ENCODE measurements around the gene NDE1.

DNA sequence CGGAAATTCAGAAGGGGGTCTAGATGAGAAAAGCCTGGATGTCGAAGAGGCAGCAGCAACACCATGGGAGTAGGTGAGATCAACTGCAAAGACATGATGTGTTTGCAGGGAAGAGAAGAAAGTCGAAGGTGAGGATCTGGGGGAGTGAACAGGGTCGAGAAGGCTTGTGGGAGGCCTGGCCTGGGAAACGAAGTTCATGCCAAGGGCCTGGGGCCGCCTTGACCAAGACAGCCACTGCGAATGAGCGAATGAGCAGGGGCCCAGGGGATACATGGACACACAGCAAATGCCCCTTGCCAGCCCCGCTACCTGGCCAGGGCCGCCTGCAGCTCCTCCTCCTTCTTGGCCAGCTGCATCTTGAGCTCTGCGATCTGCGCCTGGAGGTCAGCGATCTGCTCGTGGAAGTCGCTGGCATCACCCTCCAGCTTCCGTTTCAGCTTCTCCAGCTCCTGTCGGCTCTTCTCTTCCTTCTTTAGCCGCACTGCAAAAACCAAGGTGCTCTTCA, 87.1 kb downstream of the NDE1 start:
- TF ChIP-seq, protein P1, sequence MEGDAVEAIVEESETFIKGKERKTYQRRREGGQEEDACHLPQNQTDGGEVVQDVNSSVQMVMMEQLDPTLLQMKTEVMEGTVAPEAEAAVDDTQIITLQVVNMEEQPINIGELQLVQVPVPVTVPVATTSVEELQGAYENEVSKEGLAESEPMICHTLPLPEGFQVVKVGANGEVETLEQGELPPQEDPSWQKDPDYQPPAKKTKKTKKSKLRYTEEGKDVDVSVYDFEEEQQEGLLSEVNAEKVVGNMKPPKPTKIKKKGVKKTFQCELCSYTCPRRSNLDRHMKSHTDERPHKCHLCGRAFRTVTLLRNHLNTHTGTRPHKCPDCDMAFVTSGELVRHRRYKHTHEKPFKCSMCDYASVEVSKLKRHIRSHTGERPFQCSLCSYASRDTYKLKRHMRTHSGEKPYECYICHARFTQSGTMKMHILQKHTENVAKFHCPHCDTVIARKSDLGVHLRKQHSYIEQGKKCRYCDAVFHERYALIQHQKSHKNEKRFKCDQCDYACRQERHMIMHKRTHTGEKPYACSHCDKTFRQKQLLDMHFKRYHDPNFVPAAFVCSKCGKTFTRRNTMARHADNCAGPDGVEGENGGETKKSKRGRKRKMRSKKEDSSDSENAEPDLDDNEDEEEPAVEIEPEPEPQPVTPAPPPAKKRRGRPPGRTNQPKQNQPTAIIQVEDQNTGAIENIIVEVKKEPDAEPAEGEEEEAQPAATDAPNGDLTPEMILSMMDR (optimal IDR thresholded peaks at IDR 0.05 in 1 of 3, IDR thresholded peaks at IDR 0.05 in 1 of 3, conservative IDR thresholded peaks at IDR 0.05 in 1 of 3; ENCODE audit: extremely low read depth in 1 of 3, insufficient read depth in 2 of 3, low read length in 3 of 3), result no peak
- TF ChIP-seq EZH2 (IDR thresholded peaks at IDR 0.05; ENCODE audit: low read length), result no peak

All from keratinocyte (primary cell).